ENCODE measurements around the gene VIPR2.

VIPR2 gene

DNA sequence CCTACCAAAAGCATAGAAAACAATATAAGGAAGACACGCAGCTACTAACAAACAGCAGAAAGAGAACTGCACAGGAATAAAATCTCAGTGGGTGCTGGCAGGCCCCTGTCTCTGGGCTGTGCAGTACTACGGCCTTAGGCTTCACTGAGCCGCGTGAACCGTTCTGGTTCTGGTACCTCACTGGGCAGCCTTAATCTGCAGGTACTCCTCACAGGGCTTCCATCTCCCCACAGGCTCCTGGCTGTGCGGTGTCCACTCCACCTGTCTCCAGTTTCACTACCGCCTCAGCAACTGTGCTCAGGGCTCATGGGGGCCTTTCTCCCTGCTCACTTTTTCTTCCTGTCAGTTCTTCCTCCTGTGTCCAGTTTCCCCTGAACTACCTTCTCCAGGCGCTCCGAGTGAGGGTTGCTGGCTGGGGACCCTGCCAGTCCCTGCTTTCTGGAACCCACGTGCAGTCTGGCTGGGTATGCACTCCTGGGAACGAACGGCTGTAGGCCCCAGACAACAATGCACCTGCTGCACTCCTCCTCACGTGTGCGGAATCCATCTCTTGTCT lies 75.7 kb downstream of the VIPR2 start:
- no peak for TF ChIP-seq CTCF (IDR thresholded peaks at IDR 0.05; ENCODE audit: low read depth, low read length)
- H3K4me3 ChIP-seq (replicated peaks in 1 of 2; ENCODE audit: low read depth in 2 of 2, low read length in 2 of 2): no peak overlapping the region
- DNase-seq (ENCODE audit: low read depth in 2 of 2): no peak

GRCh38 chr7:159068488-159068811 lies 76.2 kb downstream of the VIPR2 start:
- peak; percentile 5 to 12 for DNase-seq (ENCODE audit: low read depth in 2 of 2)
- no peak overlapping the region for H3K4me3 ChIP-seq (replicated peaks in 1 of 2; ENCODE audit: low read depth in 2 of 2, low read length in 2 of 2)
- no peak for TF ChIP-seq CTCF (IDR thresholded peaks at IDR 0.05; ENCODE audit: low read depth, low read length)

DNA sequence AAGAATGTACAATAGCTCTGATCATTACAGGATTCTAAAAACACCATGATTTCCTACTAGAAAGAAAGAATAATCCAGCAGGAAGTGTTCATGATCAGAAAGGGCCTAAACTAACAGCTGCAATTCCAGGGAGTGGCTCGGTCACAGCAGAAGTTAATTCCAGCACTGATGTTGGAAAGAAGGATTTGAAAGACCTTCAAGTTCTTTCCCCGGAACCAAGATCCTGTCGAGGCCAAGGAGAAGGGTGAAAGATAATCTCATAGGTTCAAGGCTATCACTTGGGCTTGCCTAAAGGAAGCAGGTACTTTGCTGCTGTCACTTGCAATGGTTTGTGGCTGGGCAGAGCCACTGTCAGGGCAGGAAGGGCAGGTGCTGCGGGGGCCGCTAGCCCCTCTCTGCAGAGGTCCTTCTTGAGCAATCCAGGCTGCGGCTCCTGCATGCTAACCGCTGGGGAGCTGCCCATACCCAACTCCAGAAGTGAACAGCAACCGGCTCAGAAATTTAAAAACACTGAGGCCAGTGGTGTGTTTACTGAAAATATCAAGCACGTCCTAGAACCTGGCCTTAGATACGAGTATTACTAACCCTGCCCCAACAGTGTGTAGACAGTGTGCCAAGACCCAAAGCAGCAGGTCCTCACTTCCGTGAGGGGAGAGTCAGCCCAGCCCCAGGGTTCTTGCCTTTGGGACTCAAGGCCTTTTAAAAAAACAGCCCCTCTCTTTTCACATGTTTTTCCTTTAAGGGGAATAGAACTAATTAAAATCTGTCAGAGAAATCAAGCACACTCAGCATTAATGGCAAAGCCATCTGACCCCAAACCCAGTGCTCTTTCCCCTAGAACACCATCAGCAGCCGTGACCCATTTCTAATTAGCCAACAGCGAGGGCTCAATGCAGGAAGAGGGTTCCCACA lies 76.8 kb downstream of the VIPR2 start:
- no peak for DNase-seq (ENCODE audit: low read depth in 2 of 2)
- TF ChIP-seq CTCF (IDR thresholded peaks at IDR 0.05; ENCODE audit: low read depth, low read length): no peak
- no peak overlapping the region for H3K4me3 ChIP-seq (replicated peaks in 1 of 2; ENCODE audit: low read depth in 2 of 2, low read length in 2 of 2)

DNA sequence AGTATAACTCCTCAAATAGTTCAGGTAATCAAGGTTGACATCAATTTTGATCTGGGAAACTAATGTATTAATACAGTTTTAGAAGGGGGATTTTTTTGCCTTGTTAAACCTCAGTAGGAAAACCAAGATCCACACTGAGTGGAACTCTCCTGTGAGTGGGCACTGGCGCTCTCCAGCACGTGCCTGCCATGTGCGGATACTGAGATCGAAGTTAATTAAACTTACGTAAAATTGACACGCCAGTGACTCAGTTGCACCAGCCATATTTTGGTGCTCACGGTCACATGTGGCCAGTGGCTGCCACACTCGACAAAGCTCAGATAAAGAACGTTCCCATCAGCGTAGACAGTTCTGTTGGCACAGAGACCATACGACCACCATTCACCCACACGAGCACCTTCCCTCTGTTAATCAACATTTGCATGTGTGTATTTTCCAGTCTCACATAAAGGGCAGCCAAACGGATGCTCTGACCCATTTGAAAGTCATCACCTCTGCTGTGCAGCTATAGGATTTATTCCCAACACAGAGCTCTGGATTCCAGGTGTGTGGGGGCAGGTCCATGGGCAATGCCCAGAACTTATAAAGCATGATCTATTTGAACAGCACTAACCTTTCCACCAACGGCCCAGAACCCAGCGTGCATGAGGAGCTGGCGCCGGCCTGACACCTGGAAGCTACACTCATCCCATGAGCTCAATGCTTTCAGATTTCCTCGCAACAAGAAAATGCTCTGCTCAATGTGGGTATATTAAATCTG lies 77.7 kb downstream of the VIPR2 start:
- no peak overlapping the region for H3K4me3 ChIP-seq (replicated peaks in 1 of 2; ENCODE audit: low read depth in 2 of 2, low read length in 2 of 2)
- no peak for DNase-seq (ENCODE audit: low read depth in 2 of 2)
- TF ChIP-seq CTCF (IDR thresholded peaks at IDR 0.05; ENCODE audit: low read depth, low read length): no peak

DNA sequence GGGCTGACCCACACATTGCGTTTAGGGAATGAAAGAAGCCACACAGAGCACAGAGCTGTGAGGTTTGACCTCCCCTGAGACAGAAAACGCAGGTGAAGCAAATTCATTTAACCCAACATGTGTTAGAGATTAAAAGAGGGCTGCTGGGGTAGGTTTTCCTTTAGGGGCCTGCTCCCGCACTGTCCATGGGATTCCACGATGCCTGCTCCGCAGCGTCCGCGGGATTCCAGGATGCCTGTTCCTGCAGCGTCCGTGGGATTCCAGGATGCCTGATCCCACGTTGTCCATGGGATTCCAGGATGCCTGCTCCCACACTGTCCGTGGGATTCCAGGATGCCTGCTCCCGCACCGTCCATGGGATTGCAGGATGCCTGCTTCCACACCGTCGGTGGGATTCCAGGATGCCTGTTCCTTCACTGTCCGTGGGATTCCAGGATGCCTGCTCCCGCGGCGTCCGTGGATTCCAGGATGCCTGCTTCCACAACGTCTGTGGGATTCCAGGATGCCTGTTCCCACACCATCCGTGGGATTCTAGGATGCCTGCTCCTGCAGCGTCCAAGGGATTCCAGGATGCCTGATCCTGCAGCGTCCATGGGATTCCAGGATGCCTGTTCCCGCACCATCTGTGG lies 78.7 kb downstream of the VIPR2 start:
- DNase-seq (ENCODE audit: low read depth in 2 of 2): no peak
- no peak for TF ChIP-seq CTCF (IDR thresholded peaks at IDR 0.05; ENCODE audit: low read depth, low read length)
- H3K4me3 ChIP-seq (replicated peaks in 1 of 2; ENCODE audit: low read depth in 2 of 2, low read length in 2 of 2): no peak overlapping the region

GRCh38 chr7:159064816-159065510 lies 79.7 kb downstream of the VIPR2 start:
- no peak overlapping the region for H3K4me3 ChIP-seq (replicated peaks in 1 of 2; ENCODE audit: low read depth in 2 of 2, low read length in 2 of 2)
- DNase-seq (ENCODE audit: low read depth in 2 of 2): no peak
- no peak for TF ChIP-seq CTCF (IDR thresholded peaks at IDR 0.05; ENCODE audit: low read depth, low read length)
